Measurements from ENCODE around the gene ZNF175.

DNA sequence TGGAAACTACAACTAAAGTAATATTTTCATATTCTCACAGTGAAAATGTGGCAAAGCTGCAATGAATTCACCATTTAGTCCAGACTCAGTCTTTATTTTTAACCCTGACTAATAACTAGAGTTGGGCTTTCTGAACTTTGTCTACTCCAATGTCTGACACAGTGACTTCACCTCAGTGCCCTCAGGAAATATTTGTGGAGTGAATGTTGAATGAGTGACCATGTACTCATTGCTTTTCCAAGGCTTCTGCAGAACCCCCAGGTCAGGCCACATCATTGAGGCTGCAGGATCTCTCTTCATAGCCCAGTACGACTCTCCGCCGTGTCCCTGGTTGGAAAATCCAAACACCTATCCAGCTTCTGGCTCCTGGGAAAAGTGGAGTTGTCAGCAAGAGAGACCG, 1.8 kb downstream of the ZNF175 start:
- no peak for TF ChIP-seq EZH2 (IDR thresholded peaks at IDR 0.05; ENCODE audit: borderline replicate concordance, control insufficient read depth, low read depth, low read length)
- no peak for TF ChIP-seq CEBPB (IDR thresholded peaks at IDR 0.05; ENCODE audit: borderline replicate concordance in 1 of 2, low read depth in 2 of 2, low read length in 2 of 2)
- TF ChIP-seq, protein P1, sequence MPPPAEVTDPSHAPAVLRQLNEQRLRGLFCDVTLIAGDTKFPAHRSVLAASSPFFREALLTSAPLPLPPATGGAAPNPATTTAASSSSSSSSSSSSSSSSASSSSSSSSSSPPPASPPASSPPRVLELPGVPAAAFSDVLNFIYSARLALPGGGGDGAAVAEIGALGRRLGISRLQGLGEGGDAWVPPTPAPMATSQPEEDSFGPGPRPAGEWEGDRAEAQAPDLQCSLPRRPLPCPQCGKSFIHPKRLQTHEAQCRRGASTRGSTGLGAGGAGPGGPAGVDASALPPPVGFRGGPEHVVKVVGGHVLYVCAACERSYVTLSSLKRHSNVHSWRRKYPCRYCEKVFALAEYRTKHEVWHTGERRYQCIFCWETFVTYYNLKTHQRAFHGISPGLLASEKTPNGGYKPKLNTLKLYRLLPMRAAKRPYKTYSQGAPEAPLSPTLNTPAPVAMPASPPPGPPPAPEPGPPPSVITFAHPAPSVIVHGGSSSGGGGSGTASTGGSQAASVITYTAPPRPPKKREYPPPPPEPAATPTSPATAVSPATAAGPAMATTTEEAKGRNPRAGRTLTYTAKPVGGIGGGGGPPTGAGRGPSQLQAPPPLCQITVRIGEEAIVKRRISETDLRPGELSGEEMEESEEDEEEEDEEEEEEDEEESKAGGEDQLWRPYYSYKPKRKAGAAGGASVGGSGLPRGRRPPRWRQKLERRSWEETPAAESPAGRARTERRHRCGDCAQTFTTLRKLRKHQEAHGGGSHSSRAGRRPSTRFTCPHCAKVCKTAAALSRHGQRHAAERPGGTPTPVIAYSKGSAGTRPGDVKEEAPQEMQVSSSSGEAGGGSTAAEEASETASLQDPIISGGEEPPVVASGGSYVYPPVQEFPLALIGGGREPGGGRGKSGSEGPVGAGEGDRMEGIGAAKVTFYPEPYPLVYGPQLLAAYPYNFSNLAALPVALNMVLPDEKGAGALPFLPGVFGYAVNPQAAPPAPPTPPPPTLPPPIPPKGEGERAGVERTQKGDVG (CRISPR knock-in tag; IDR thresholded peaks at IDR 0.05), result no peak
- TF ChIP-seq, protein P2, sequence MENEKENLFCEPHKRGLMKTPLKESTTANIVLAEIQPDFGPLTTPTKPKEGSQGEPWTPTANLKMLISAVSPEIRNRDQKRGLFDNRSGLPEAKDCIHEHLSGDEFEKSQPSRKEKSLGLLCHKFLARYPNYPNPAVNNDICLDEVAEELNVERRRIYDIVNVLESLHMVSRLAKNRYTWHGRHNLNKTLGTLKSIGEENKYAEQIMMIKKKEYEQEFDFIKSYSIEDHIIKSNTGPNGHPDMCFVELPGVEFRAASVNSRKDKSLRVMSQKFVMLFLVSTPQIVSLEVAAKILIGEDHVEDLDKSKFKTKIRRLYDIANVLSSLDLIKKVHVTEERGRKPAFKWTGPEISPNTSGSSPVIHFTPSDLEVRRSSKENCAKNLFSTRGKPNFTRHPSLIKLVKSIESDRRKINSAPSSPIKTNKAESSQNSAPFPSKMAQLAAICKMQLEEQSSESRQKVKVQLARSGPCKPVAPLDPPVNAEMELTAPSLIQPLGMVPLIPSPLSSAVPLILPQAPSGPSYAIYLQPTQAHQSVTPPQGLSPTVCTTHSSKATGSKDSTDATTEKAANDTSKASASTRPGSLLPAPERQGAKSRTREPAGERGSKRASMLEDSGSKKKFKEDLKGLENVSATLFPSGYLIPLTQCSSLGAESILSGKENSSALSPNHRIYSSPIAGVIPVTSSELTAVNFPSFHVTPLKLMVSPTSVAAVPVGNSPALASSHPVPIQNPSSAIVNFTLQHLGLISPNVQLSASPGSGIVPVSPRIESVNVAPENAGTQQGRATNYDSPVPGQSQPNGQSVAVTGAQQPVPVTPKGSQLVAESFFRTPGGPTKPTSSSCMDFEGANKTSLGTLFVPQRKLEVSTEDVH (IDR thresholded peaks at IDR 0.05; ENCODE audit: low read depth, partially characterized antibody), result no peak
- TF ChIP-seq POLR2A (IDR thresholded peaks at IDR 0.05; ENCODE audit: low read depth, low read length), result no peak
- TF ChIP-seq, protein P3, sequence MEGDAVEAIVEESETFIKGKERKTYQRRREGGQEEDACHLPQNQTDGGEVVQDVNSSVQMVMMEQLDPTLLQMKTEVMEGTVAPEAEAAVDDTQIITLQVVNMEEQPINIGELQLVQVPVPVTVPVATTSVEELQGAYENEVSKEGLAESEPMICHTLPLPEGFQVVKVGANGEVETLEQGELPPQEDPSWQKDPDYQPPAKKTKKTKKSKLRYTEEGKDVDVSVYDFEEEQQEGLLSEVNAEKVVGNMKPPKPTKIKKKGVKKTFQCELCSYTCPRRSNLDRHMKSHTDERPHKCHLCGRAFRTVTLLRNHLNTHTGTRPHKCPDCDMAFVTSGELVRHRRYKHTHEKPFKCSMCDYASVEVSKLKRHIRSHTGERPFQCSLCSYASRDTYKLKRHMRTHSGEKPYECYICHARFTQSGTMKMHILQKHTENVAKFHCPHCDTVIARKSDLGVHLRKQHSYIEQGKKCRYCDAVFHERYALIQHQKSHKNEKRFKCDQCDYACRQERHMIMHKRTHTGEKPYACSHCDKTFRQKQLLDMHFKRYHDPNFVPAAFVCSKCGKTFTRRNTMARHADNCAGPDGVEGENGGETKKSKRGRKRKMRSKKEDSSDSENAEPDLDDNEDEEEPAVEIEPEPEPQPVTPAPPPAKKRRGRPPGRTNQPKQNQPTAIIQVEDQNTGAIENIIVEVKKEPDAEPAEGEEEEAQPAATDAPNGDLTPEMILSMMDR (IDR thresholded peaks at IDR 0.05 in 2 of 3, conservative IDR thresholded peaks at IDR 0.05 in 1 of 3; ENCODE audit: control insufficient read depth in 2 of 3, extremely low read depth in 1 of 3, insufficient read depth in 1 of 3, low read depth in 3 of 3, low read length in 3 of 3), result no peak
- TF ChIP-seq NRF1 (conservative IDR thresholded peaks at IDR 0.05; ENCODE audit: low read depth, low read length), result no peak
